ENCODE results near the gene GRM7. TPM values are rescaled to one million over a fixed set of nuclear protein-coding genes. Genes with fewer than 3 reads are reported as not detected.

Gene GRM7
- total RNA-seq = not detected in 2 replicates
- not detected for total RNA-seq (2013)
- polyA plus RNA-seq = not detected in 2 replicates
- polyA minus RNA-seq = not detected in 2 replicates

- no peaks in the 10 kb centered on the region for H3K9me3 Mint-ChIP-seq (ENCODE audit: insufficient read depth)
- TF ChIP-seq EZH2 (IDR thresholded peaks at IDR 0.05; ENCODE audit: borderline replicate concordance, insufficient read depth, low read depth, low read length, poor library complexity, severe bottlenecking) (no peak), CTCF (IDR thresholded peaks at IDR 0.05) (no peak)
- ATAC-seq (ENCODE audit: low read depth) (no peak), DNase-seq (no peak)
- Histone ChIP-seq H3K36me3 (replicated peaks in 1 of 2; ENCODE audit: control extremely low read depth in 1 of 2, control insufficient read depth in 1 of 2, extremely low read depth in 1 of 2, insufficient read depth in 2 of 2, low read length in 1 of 2) (no peaks in the 10 kb centered on the region), H4K20me1 (ENCODE audit: control insufficient read depth, insufficient read depth, low read length, poor library complexity, severe bottlenecking) (no peaks in the 10 kb centered on the region), H3K79me2 (ENCODE audit: control insufficient read depth, insufficient read depth, low read length) (no peaks in the 10 kb centered on the region), H3K9ac (ENCODE audit: low read length) (no peak within 1 kb of the TSS), H3K4me1 (ENCODE audit: control insufficient read depth in 2 of 2, insufficient read depth in 2 of 2, low read length in 2 of 2) (no peaks in the 10 kb centered on the region), H3K4me3 (ENCODE audit: control extremely low read depth in 1 of 5, extremely low read depth in 1 of 5, insufficient read depth in 1 of 5, low read depth in 2 of 5, low read length in 4 of 5) (no peak within 1 kb of the TSS), H2AFZ (ENCODE audit: insufficient read depth, low read depth, low read length, poor library complexity, severe bottlenecking) (no peak within 1 kb of the TSS), H3K27me3 (replicated peaks in 1 of 4; ENCODE audit: control extremely low read depth in 1 of 4, control insufficient read depth in 3 of 4, insufficient read depth in 4 of 4, low read length in 3 of 4) (peaks cover 0 to 19% (median 0%) of the 10 kb centered on the region in 4 experiments), H3K4me2 (replicated peaks; ENCODE audit: low read depth, low read length, poor library complexity, severe bottlenecking) (no peak within 1 kb of the TSS), H3K9me3 (ENCODE audit: control extremely low read depth in 1 of 3, control insufficient read depth in 2 of 3, insufficient read depth in 1 of 3, low read length in 2 of 3) (peaks cover 0 to 19% (median 0%) of the 10 kb centered on the region in 3 donors), H3K27ac (ENCODE audit: low read length in 2 of 2) (no peak within 1 kb of the TSS)
- H3K4me3 Mint-ChIP-seq = no peak within 1 kb of the TSS
- 13% methylated on average over 59 of the region's 62 CpGs for WGBS (ENCODE audit: insufficient coverage)
- POLR2A ChIA-PET = no interaction called here
- CTCF ChIA-PET = no interaction called here
- H3K4me1 Mint-ChIP-seq = no peaks in the 10 kb centered on the region
- H3K27ac Mint-ChIP-seq = no peak within 1 kb of the TSS
- intact Hi-C loops (cut with micrococcal nuclease) = no loop called here
- H3K27me3 Mint-ChIP-seq = peaks cover 15% of the 10 kb centered on the region
These were observed at the start of gene GRM7 for GRCh38 chr3:6860954-6861624. GRM7 (plus strand) TSS chr3:6861115.

GRCh38 chr3:6821411-6821810, 39.5 kb upstream of the GRM7 start:
- H3K27me3 ChIP-seq (replicated peaks in 1 of 4; ENCODE audit: control extremely low read depth in 1 of 4, control insufficient read depth in 3 of 4, insufficient read depth in 4 of 4, low read length in 3 of 4) = no peaks in the 10 kb centered on the region
- H3K27ac Mint-ChIP-seq = no peak overlapping the region
- no peaks in the 10 kb centered on the region for H3K4me1 ChIP-seq (ENCODE audit: control insufficient read depth in 2 of 2, insufficient read depth in 2 of 2, low read length in 2 of 2)
- H4K20me1 ChIP-seq (ENCODE audit: control insufficient read depth, insufficient read depth, low read length, poor library complexity, severe bottlenecking) = no peaks in the 10 kb centered on the region
- no peak overlapping the region for H3K27ac ChIP-seq (ENCODE audit: low read length in 2 of 2)
- TF ChIP-seq EZH2 (IDR thresholded peaks at IDR 0.05; ENCODE audit: borderline replicate concordance, insufficient read depth, low read depth, low read length, poor library complexity, severe bottlenecking) (no peak), CTCF (IDR thresholded peaks at IDR 0.05) (no peak)
- no peaks in the 10 kb centered on the region for H3K9me3 ChIP-seq (ENCODE audit: control extremely low read depth in 1 of 3, control insufficient read depth in 2 of 3, insufficient read depth in 1 of 3, low read length in 2 of 3)
- H3K36me3 ChIP-seq (replicated peaks in 1 of 2; ENCODE audit: control extremely low read depth in 1 of 2, control insufficient read depth in 1 of 2, extremely low read depth in 1 of 2, insufficient read depth in 2 of 2, low read length in 1 of 2) = no peaks in the 10 kb centered on the region
- no peak for ATAC-seq (ENCODE audit: low read depth)
- no peak overlapping the region for H3K4me2 ChIP-seq (replicated peaks; ENCODE audit: low read depth, low read length, poor library complexity, severe bottlenecking)
- H3K79me2 ChIP-seq (ENCODE audit: control insufficient read depth, insufficient read depth, low read length) = no peaks in the 10 kb centered on the region
- H3K4me3 ChIP-seq (ENCODE audit: control extremely low read depth in 1 of 5, extremely low read depth in 1 of 5, insufficient read depth in 1 of 5, low read depth in 2 of 5, low read length in 4 of 5) = no peak overlapping the region
- POLR2A ChIA-PET = no interaction called here
- H2AFZ ChIP-seq (ENCODE audit: insufficient read depth, low read depth, low read length, poor library complexity, severe bottlenecking) = no peak overlapping the region
- intact Hi-C loops (cut with micrococcal nuclease) = no loop called here
- H3K9me3 Mint-ChIP-seq (ENCODE audit: insufficient read depth) = no peaks in the 10 kb centered on the region
- CTCF ChIA-PET = no interaction called here
- no CpG with 5 or more reads among the region's 3 CpGs for WGBS (ENCODE audit: insufficient coverage)
- no peak overlapping the region for H3K9ac ChIP-seq (ENCODE audit: low read length)
- H3K4me1 Mint-ChIP-seq = no peaks in the 10 kb centered on the region
- H3K27me3 Mint-ChIP-seq = no peaks in the 10 kb centered on the region
- H3K4me3 Mint-ChIP-seq = no peak overlapping the region
- DNase-seq = no peak
